ENCODE measurements around the gene NR1H2.

The NR1H2 gene

DNA sequence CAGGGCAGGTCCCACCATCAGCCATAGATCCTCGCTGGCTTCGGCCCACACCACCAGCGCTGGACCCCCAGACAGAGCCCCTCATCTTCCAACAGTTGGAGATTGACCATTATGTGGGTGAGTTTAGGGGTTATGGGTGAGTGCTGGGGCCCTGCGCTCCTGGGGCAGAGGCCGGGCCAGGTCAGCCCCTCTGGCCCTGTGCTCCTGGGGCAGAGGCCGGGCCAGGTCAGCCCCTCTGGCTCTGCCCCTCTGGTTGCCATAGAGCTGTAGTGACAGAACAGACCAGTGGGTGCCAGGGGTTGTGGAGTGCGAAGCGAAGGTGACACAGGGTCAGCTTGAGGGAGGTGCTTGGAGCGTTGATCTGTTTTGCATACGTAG, 23.1 kb downstream of the NR1H2 start:
- TF ChIP-seq, protein P1, sequence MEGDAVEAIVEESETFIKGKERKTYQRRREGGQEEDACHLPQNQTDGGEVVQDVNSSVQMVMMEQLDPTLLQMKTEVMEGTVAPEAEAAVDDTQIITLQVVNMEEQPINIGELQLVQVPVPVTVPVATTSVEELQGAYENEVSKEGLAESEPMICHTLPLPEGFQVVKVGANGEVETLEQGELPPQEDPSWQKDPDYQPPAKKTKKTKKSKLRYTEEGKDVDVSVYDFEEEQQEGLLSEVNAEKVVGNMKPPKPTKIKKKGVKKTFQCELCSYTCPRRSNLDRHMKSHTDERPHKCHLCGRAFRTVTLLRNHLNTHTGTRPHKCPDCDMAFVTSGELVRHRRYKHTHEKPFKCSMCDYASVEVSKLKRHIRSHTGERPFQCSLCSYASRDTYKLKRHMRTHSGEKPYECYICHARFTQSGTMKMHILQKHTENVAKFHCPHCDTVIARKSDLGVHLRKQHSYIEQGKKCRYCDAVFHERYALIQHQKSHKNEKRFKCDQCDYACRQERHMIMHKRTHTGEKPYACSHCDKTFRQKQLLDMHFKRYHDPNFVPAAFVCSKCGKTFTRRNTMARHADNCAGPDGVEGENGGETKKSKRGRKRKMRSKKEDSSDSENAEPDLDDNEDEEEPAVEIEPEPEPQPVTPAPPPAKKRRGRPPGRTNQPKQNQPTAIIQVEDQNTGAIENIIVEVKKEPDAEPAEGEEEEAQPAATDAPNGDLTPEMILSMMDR (IDR thresholded peaks at IDR 0.05; ENCODE audit: low read length, missing control alignments), result no peak
- no peak overlapping the region for H3K4me3 ChIP-seq (replicated peaks; ENCODE audit: low read depth, low read length)
- DNase-seq (ENCODE audit: low read depth), result no peak

- TF ChIP-seq, protein P1 (IDR thresholded peaks at IDR 0.05; ENCODE audit: low read length, missing control alignments), result no peak
- no peak overlapping the region for H3K4me3 ChIP-seq (replicated peaks; ENCODE audit: low read depth, low read length)
- DNase-seq (ENCODE audit: low read depth), result no peak
Measured at GRCh38 chr19:50401605-50402450, 25.6 kb downstream of the NR1H2 start.

- H3K4me3 ChIP-seq (replicated peaks; ENCODE audit: low read depth, low read length), result no peak overlapping the region
- TF ChIP-seq, protein P1 (IDR thresholded peaks at IDR 0.05; ENCODE audit: low read length, missing control alignments), result no peak
- DNase-seq (ENCODE audit: low read depth), result no peak
Measured at GRCh38 chr19:50402544-50403301, 26.5 kb downstream of the NR1H2 start.

DNA sequence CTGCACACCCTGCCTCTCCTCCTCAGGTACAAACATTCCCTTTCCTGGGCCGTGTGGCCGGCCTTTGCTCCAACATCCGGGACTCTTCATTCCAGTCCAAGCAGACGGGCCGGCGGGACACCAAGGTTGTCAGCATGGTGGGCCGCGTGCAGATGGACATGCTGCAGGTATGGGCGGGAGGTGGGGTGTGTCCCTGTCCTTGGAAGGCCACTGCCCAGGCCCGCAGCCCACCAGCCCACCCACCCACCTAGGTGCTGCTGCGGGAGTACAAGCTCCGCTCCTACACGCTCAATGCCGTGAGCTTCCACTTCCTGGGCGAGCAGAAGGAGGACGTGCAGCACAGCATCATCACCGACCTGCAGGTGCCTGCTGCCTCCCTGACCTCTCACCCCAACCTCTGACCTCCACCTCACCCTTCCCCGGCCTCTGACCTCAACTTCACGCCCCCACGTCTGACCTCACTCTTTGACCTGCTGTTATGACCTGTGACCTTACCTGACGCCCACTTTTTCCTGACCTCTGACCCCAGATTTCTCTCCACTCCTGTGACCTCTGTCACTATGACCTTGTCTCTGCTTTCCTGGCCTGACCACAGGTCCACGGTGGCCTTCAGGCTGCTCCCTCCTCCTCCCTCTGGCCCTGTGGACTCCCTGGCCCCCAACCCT, 30.0 kb downstream of the NR1H2 start:
- no peak overlapping the region for H3K4me3 ChIP-seq (replicated peaks; ENCODE audit: low read depth, low read length)
- TF ChIP-seq, protein P1 (IDR thresholded peaks at IDR 0.05; ENCODE audit: low read length, missing control alignments), result no peak
- DNase-seq (ENCODE audit: low read depth), result no peak

DNA sequence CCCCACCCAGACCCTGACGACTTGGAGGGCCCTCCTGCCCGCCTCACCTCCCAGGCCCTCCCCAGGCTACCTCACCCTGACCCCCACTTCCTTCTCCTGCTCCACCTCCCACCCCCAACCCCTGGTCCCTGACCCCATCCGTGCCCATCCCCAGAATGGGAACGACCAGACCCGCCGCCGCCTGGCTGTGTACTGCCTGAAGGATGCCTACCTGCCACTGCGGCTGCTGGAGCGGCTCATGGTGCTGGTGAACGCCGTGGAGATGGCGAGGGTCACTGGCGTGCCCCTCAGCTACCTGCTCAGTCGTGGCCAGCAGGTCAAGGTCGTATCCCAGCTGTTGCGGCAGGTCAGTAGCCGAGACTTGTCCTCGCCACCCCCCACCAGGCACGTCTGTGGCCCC, 30.6 kb downstream of the NR1H2 start:
- no peak for DNase-seq (ENCODE audit: low read depth)
- TF ChIP-seq, protein P1 (IDR thresholded peaks at IDR 0.05; ENCODE audit: low read length, missing control alignments), result no peak
- H3K4me3 ChIP-seq (replicated peaks; ENCODE audit: low read depth, low read length), result no peak overlapping the region

- no peak overlapping the region for H3K4me3 ChIP-seq (replicated peaks; ENCODE audit: low read depth, low read length)
- TF ChIP-seq, protein P1 (IDR thresholded peaks at IDR 0.05; ENCODE audit: low read length, missing control alignments), result no peak
Measured at GRCh38 chr19:50409347-50409746, 33.1 kb downstream of the NR1H2 start.

More at GRCh38 chr19:50409347-50409746, 33.1 kb downstream of the NR1H2 start:
- DNase-seq (ENCODE audit: low read depth), result no peak

Data from fibroblast of pulmonary artery (primary cell).